Middle frontal gyrus (tissue), 1 donor: ENCODE results near the gene SLC25A42.
"Not testable (repeated sequence)": the region's sequence is repeated elsewhere in the genome, so short reads cannot be mapped to it uniquely, and the experiment has no call there.

Experiments used
- DNase-seq: peaks from one replicate; pipeline ENCODE4 v3.0.0-alpha.2; 2015; ENCODE audit warnings: low spot score; ENCODE audit errors: extremely low spot score

The SLC25A42 gene

GRCh38 chr19:19134687-19135158 is 70.9 kb downstream of the SLC25A42 start:
- DNase-seq = no peak

- DNase-seq = not testable (repeated sequence)
Measured at GRCh38 chr19:19135713-19136112, 71.9 kb downstream of the SLC25A42 start.

- no peak for DNase-seq
Measured at GRCh38 chr19:19137556-19138108, 73.8 kb downstream of the SLC25A42 start.

GRCh38 chr19:19138109-19138981 is 74.6 kb downstream of the SLC25A42 start, which contains the start of gene TMEM161A:
Gene TMEM161A, minus strand, starts transcription at chr19:19138478. Its CDS starts 50 bp downstream, at chr19:19138428.
- DNase-seq = peak; percentile 97

- DNase-seq = no peak
Measured at GRCh38 chr19:19139876-19140229, 76.1 kb downstream of the SLC25A42 start.

- DNase-seq = no peak
Measured at GRCh38 chr19:19140476-19140875, 76.7 kb downstream of the SLC25A42 start.

- DNase-seq = no peak
Measured at GRCh38 chr19:19142347-19142746, 78.6 kb downstream of the SLC25A42 start.

- no peak for DNase-seq
Measured at GRCh38 chr19:19145281-19145680, 81.5 kb downstream of the SLC25A42 start.

GRCh38 chr19:19145684-19146608 is 82.2 kb downstream of the SLC25A42 start:
- DNase-seq = peak; percentile 58

- DNase-seq = no peak
Measured at GRCh38 chr19:19146865-19147264, 83.1 kb downstream of the SLC25A42 start.

GRCh38 chr19:19147344-19147743 is 83.5 kb downstream of the SLC25A42 start:
- DNase-seq = no peak

GRCh38 chr19:19148504-19148903 is 84.7 kb downstream of the SLC25A42 start:
- DNase-seq = not testable (repeated sequence)

- DNase-seq = no peak
Measured at GRCh38 chr19:19149435-19149834, 85.6 kb downstream of the SLC25A42 start.

- no peak for DNase-seq
Measured at GRCh38 chr19:19151418-19151817, 87.6 kb downstream of the SLC25A42 start.

GRCh38 chr19:19152668-19153384 is 89.0 kb downstream of the SLC25A42 start:
- DNase-seq = no peak

- DNase-seq = no peak
Measured at GRCh38 chr19:19154768-19155494, 91.1 kb downstream of the SLC25A42 start.

- DNase-seq = no peak
Measured at GRCh38 chr19:19155495-19156219, 91.9 kb downstream of the SLC25A42 start.

- DNase-seq = no peak
Measured at GRCh38 chr19:19157808-19158207, 94.0 kb downstream of the SLC25A42 start.

- DNase-seq = no peak
Measured at GRCh38 chr19:19159534-19159933, 95.7 kb downstream of the SLC25A42 start.
